Smooth muscle cell (in vitro differentiated cells): ENCODE results near the gene DOCK8. TPM values are rescaled to one million over a fixed set of nuclear protein-coding genes. Genes with fewer than 3 reads are reported as not detected.
"Not testable (repeated sequence)": the region's sequence is repeated elsewhere in the genome, so short reads cannot be mapped to it uniquely, and the experiment has no call there.

Experiments used
- DNase-seq: peaks from one replicate; lab custom pipeline; 2025; ENCODE audit not compliant: unreplicated experiment; lab: John Stamatoyannopoulos, UW
- H2AFZ ChIP-seq: fragments of 200-600 bp; sonication (generic); 2 replicates; pipeline ENCODE4 v1.6.0; 2016; ENCODE audit warnings: antibody characterized with exemption, low read depth, mild to moderate bottlenecking
- H3F3A ChIP-seq: fragments of 200-600 bp; sonication (generic); 2 replicates; pipeline ENCODE4 v1.6.0; 2017; ENCODE audit warnings: antibody characterized with exemption, low read depth
- H3K27ac ChIP-seq: fragments of 200-600 bp; sonication (generic); 2 replicates; pipeline ENCODE4 v1.5.1; 2016; ENCODE audit warnings: low read depth, mild to moderate bottlenecking
- H3K27me3 ChIP-seq: fragments of 200-600 bp; sonication (generic); 2 replicates; pipeline ENCODE4 v1.6.1; 2016; ENCODE audit warnings: low read depth, mild to moderate bottlenecking
- H3K36me3 ChIP-seq: fragments of 200-600 bp; sonication (generic); 2 replicates; pipeline ENCODE4 v1.5.1; 2016; ENCODE audit warnings: low read depth
- H3K4me1 ChIP-seq: fragments of 200-600 bp; sonication (generic); 2 replicates; pipeline ENCODE4 v1.5.1; 2016; ENCODE audit warnings: low read depth
- H3K4me2 ChIP-seq: fragments of 200-600 bp; sonication (generic); 2 replicates; pipeline ENCODE4 v1.6.0; 2016; ENCODE audit warnings: mild to moderate bottlenecking
- H3K4me3 ChIP-seq: fragments of 200-600 bp; sonication (generic); 2 replicates; pipeline ENCODE4 v1.5.1; 2016; ENCODE audit warnings: mild to moderate bottlenecking
- H3K79me2 ChIP-seq: fragments of 200-600 bp; sonication (generic); 2 replicates; pipeline ENCODE4 v1.6.0; 2016; ENCODE audit warnings: low read depth, mild to moderate bottlenecking
- H3K9ac ChIP-seq: fragments of 200-600 bp; sonication (generic); 2 replicates; pipeline ENCODE4 v1.6.0; 2016; ENCODE audit warnings: low read depth
- H3K9me3 ChIP-seq: fragments of 200-600 bp; sonication (generic); replicated peaks from 2 replicates; pipeline ENCODE4 v1.5.1; 2016; ENCODE audit warnings: low read depth
- H4K20me1 ChIP-seq: fragments of 200-600 bp; sonication (generic); 2 replicates; pipeline ENCODE4 v1.6.0; 2016; ENCODE audit warnings: low read depth
- CTCF ChIP-seq: fragments of 200-600 bp; sonication (generic); IDR thresholded peaks from 2 replicates; pipeline ENCODE4 v1.5.1; 2017; ENCODE audit warnings: borderline replicate concordance, mild to moderate bottlenecking, antibody characterized with exemption; ENCODE audit not compliant: insufficient read depth, poor library complexity, severe bottlenecking
- WGBS: methylation state at CpG from one replicate; pipeline ENCODE4 v1.1.7; 2016; ENCODE audit warnings: low lambda C conversion rate; 5-methylcytosine and 5-hydroxymethylcytosine counted together
- polyA plus RNA-seq: library from polyadenylated mRNA; unstranded; fragments of >200 nt; fragmentation: Nextera tagmentation; extraction: Ambion mirVana; gene quantifications from 2 replicates; pipeline ENCODE4 v1.2.1, GENCODE V29; 2016
- total RNA-seq: library from RNA; depleted of rRNA; stranded (reverse); fragments of >200 nt; gene quantifications from 2 replicates; pipeline ENCODE4 v1.2.3, GENCODE V29; 2014

Gene DOCK8
- total and polyA plus RNA-seq, 2 experiments from 2014 or later, result 0.18 to 4.9 TPM

GRCh38 chr9:216866-217265 lies 2.2 kb downstream of the DOCK8 start:
- 63% methylated on average over 1 of the region's 1 CpG for WGBS
- H2AFZ ChIP-seq, result no peak overlapping the region
- H3K4me3 ChIP-seq, result no peak overlapping the region

GRCh38 chr9:217950-218349 lies 3.3 kb downstream of the DOCK8 start:
- Histone ChIP-seq H2AFZ (no peak overlapping the region), H3K27me3 (peaks cover 30% of the 10 kb centered on the region), H3K9me3 (no peaks in the 10 kb centered on the region), H3K79me2 (no peaks in the 10 kb centered on the region), H3K36me3 (no peaks in the 10 kb centered on the region), H3K4me3 (no peak overlapping the region), H3F3A (no peaks in the 10 kb centered on the region), H3K9ac (no peak overlapping the region), H3K4me2 (no peak overlapping the region), H3K4me1 (peaks cover 8% of the 10 kb centered on the region), H4K20me1 (no peaks in the 10 kb centered on the region), H3K27ac (no peak overlapping the region)
- WGBS, result 88% methylated on average over 2 of the region's 2 CpGs
- no peak for DNase-seq
- no peak for TF ChIP-seq CTCF

More at GRCh38 chr9:216866-217265, 2.2 kb downstream of the DOCK8 start:
- Histone ChIP-seq H3K27me3 (peaks cover 30% of the 10 kb centered on the region), H4K20me1 (no peaks in the 10 kb centered on the region), H3K9ac (no peak overlapping the region), H3F3A (no peaks in the 10 kb centered on the region), H3K79me2 (no peaks in the 10 kb centered on the region), H3K4me1 (no peaks in the 10 kb centered on the region), H3K4me2 (no peak overlapping the region), H3K27ac (no peak overlapping the region), H3K36me3 (no peaks in the 10 kb centered on the region), H3K9me3 (no peaks in the 10 kb centered on the region)
- TF ChIP-seq CTCF, result no peak
- DNase-seq, result no peak

- not testable (repeated sequence) for H3K9ac ChIP-seq, H3K36me3 ChIP-seq, H3K27ac ChIP-seq, H4K20me1 ChIP-seq, H3K4me1 ChIP-seq, H3K4me2 ChIP-seq, H3K9me3 ChIP-seq, H3K4me3 ChIP-seq, H3K79me2 ChIP-seq, H3F3A ChIP-seq, DNase-seq, H2AFZ ChIP-seq
- peaks cover 30% of the 10 kb centered on the region for H3K27me3 ChIP-seq
- WGBS, result 91% methylated on average over 7 of the region's 7 CpGs
These were observed 4.4 kb downstream of the DOCK8 start for GRCh38 chr9:219036-219435.

DNA sequence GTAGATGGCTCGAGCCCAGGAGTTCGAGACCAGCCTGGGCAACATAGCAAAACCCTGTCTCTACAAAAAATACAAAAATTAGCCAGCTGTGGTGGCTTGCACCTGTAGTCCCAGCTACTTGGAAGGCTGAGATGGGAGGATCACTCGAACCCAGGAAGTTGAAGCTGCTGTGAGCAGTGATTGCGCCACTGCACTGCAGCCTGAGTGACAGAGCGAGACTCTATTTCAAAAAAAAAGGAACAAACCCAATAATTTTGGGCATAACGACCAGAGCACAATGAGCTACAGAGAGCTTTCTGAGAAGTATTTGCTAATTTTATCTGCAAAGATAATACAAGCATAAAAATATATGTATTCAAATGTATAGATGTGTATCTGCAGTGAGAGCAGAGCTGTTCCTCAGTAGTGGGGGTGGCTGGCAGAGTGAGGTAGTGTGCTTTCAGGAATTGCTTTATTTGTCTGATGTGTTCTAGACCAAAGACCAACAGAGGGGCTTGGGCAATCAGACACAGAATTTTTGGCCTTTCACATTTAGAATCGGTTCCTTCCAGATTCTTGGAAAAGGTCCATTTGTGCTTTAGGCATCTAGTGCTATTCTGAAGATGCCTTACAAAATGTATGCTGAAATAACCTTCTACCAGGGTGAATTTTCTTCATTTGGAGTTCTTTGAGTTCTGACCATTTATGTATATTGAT lies 5.2 kb downstream of the DOCK8 start:
- peaks cover 9% of the 10 kb centered on the region for H3K4me1 ChIP-seq
- no peak overlapping the region for H3K4me3 ChIP-seq
- 84% methylated on average over 7 of the region's 7 CpGs for WGBS
- no peak overlapping the region for H3K27ac ChIP-seq
- H3K4me2 ChIP-seq, result no peak overlapping the region
- no peak for TF ChIP-seq CTCF
- H3K9ac ChIP-seq, result no peak overlapping the region
- no peaks in the 10 kb centered on the region for H3F3A ChIP-seq
- no peaks in the 10 kb centered on the region for H3K9me3 ChIP-seq
- no peaks in the 10 kb centered on the region for H4K20me1 ChIP-seq
- peaks cover 26% of the 10 kb centered on the region for H3K27me3 ChIP-seq
- H3K79me2 ChIP-seq, result no peaks in the 10 kb centered on the region
- DNase-seq, result no peak
- H2AFZ ChIP-seq, result no peak overlapping the region
- no peaks in the 10 kb centered on the region for H3K36me3 ChIP-seq
